Activated B cell treated with CpG ODN at 0.5 μM for 24 hours (primary cell): ENCODE results near the gene FAM187B. TPM values are rescaled to one million over a fixed set of nuclear protein-coding genes. Genes with fewer than 3 reads are reported as not detected.

Source experiments
- ATAC-seq: fragments of 200-7000 bp; cut with Tn5 transposase; one replicate; pipeline ENCODE4 v1.10.0; 2021; ENCODE audit warnings: low read depth, mild to moderate bottlenecking, moderate library complexity
- CTCF ChIA-PET: fragments of 350-600 bp; sonication (Branson Sonifier 250); formaldehyde crosslinking; loops from one replicate; lab custom pipeline; 2021; ENCODE audit warnings: antibody characterized with exemption; lab: Charles Lee
- POLR2A ChIA-PET: fragments of 350-600 bp; sonication (Branson Sonifier 250); formaldehyde crosslinking; loops from one replicate; lab custom pipeline; 2021; ENCODE audit warnings: antibody characterized with exemption; lab: Charles Lee
- DNase-seq: peaks from one replicate; pipeline ENCODE4 v3.0.0; 2022
- H3K27ac Mint-ChIP-seq: one replicate; pipeline ENCODE4 v1.8.0; 2020; ENCODE audit warnings: mixed read lengths
- H3K27me3 Mint-ChIP-seq: one replicate; pipeline ENCODE4 v1.8.0; 2021; ENCODE audit warnings: mixed read lengths
- H3K36me3 Mint-ChIP-seq: one replicate; pipeline ENCODE4 v1.8.0; 2021; ENCODE audit warnings: low read depth, mixed read lengths
- H3K4me1 Mint-ChIP-seq: one replicate; pipeline ENCODE4 v1.8.0; 2021; ENCODE audit warnings: mixed read lengths
- H3K4me3 Mint-ChIP-seq: one replicate; pipeline ENCODE4 v1.8.0; 2020; ENCODE audit warnings: mild to moderate bottlenecking, mixed read lengths
- H3K9me3 Mint-ChIP-seq: one replicate; pipeline ENCODE4 v1.8.0; 2020; ENCODE audit warnings: mixed read lengths
- intact Hi-C: fragments of 100-400 bp; cut with micrococcal nuclease; formaldehyde crosslinking; loops from one replicate; pipeline ENCODE4 v1.15.1; 2024
- total RNA-seq: library from RNA; stranded (reverse); gene quantifications from 2 replicates; pipeline ENCODE4 v1.2.3, GENCODE V29; 2022
- TF ChIP-seq, protein P1 (sequence below): fragments of 200-600 bp; IDR thresholded peaks from one replicate; pipeline ENCODE4 v1.8.0; 2022; ENCODE audit warnings: antibody characterized with exemption, mild to moderate bottlenecking

Gene FAM187B
- total RNA-seq, 1 donor from 2014 or later: not detected

DNA sequence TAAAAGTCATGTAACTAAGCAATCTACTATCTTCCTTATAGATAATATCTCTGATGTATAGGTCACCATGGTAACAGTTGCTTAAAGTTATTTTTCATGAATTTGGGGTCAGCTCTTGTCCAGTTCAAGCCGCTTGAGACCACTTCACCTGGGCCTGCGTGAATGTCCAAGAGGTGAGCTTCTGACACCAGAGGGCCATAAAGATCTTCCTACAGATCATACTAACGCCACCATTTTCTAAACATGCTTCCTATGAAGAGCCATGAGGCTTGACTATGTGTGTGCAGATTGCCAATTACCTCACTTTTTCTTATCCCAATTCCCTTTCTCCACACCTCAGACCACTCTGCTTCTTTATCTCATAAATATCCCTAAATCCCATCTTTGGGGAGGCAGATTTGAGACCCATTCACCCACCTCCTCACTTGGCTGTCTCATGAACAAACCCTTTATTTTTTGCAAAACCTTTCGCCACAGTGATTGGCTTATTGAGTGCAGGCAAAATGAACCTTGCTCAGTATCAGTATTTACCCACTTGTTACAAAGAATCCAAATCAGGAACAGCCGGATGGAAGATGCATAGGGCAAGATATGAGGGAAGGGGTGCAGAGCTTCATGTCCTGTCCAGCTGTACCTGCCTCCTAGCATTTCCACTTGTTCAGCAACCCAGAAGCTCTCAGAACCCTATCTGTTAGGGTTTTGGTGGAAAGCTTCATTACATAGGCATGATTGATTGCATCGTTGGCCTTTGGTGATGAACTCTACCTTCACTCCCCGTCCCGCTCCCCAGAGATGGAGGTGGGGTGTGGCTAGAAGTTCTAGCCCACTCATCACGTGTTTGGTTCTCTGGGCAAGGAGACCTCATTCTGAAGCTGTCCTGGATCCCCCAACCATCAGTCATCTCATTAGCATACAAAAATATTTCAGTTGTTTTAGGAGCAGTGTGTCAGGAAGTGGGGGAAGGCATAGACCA lies 34.2 kb downstream of the FAM187B start:
- TF ChIP-seq, protein P1, sequence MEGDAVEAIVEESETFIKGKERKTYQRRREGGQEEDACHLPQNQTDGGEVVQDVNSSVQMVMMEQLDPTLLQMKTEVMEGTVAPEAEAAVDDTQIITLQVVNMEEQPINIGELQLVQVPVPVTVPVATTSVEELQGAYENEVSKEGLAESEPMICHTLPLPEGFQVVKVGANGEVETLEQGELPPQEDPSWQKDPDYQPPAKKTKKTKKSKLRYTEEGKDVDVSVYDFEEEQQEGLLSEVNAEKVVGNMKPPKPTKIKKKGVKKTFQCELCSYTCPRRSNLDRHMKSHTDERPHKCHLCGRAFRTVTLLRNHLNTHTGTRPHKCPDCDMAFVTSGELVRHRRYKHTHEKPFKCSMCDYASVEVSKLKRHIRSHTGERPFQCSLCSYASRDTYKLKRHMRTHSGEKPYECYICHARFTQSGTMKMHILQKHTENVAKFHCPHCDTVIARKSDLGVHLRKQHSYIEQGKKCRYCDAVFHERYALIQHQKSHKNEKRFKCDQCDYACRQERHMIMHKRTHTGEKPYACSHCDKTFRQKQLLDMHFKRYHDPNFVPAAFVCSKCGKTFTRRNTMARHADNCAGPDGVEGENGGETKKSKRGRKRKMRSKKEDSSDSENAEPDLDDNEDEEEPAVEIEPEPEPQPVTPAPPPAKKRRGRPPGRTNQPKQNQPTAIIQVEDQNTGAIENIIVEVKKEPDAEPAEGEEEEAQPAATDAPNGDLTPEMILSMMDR: no peak
- CTCF ChIA-PET: interaction anchor here (0.8 to 1.5 kb wide), 4 partner anchors 21 to 139 kb away, joined by 3 to 5 read pairs (median 3); partner anchors contain the start of gene FXYD5
- peaks cover 8% of the 10 kb centered on the region for H3K4me1 Mint-ChIP-seq
- POLR2A ChIA-PET: interaction anchor here (0.6 to 1.1 kb wide), 3 partner anchors 11 to 70 kb away, joined by 4 to 13 read pairs (median 8); no protein-coding TSS in a partner anchor
- DNase-seq (no peak), ATAC-seq (no peak)
- H3K4me3 Mint-ChIP-seq: no peak overlapping the region
- no peaks in the 10 kb centered on the region for H3K9me3 Mint-ChIP-seq
- no peaks in the 10 kb centered on the region for H3K36me3 Mint-ChIP-seq
- H3K27me3 Mint-ChIP-seq: peaks cover 1% of the 10 kb centered on the region
- H3K27ac Mint-ChIP-seq: no peak overlapping the region
- intact Hi-C loops: no loop called here

DNA sequence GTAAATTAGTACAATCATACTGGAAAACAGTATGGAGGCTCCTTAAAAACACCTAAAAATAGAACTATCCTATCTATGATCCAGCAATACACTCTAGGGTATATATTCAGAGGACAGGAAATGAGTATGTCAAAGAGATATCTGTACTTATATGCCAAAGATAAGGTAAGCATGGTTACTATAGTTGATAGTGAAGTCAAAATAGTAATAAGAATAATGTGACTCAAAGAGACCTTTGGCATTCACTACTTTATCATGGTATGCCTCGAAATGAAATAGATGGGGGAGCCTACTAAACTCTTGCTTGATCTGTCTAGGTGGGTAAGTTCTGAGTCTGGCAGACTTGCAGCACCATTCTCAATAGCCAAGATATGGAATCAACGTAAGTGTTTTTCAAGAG lies 43.7 kb downstream of the FAM187B start:
- Mint-ChIP-seq H3K4me3 (no peak overlapping the region), H3K4me1 (no peaks in the 10 kb centered on the region), H3K9me3 (peaks cover 7% of the 10 kb centered on the region), H3K27me3 (no peaks in the 10 kb centered on the region), H3K36me3 (no peaks in the 10 kb centered on the region), H3K27ac (no peak overlapping the region)
- TF ChIP-seq, protein P1: no peak
- CTCF ChIA-PET: no interaction called here
- POLR2A ChIA-PET: no interaction called here
- DNase-seq: no peak
- intact Hi-C loops: no loop called here
- ATAC-seq: no peak

DNA sequence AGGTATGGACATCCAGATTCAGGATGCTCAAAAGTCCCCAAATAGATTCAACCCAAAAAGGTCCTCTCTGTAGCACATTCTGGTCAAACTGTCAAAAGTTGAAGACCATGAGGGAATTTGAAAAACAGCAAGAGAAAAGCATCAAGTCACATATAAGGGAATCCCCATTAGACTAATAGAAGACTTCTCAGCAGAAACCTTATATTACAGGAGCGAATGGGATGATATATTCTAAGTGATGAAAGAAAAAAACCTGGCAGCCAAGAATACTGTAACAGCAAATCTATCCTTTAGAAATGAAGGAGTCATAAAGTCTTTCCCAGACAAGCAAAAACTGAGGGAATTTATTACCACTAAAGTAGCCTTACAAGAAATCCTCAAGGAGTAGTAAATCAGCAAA lies 44.3 kb downstream of the FAM187B start:
- Mint-ChIP-seq H3K4me3 (no peak overlapping the region), H3K27me3 (no peaks in the 10 kb centered on the region), H3K9me3 (peaks cover 7% of the 10 kb centered on the region), H3K4me1 (no peaks in the 10 kb centered on the region), H3K27ac (no peak overlapping the region), H3K36me3 (no peaks in the 10 kb centered on the region)
- no peak for ATAC-seq
- intact Hi-C loops: no loop called here
- POLR2A ChIA-PET: no interaction called here
- TF ChIP-seq, protein P1: no peak
- DNase-seq: no peak
- CTCF ChIA-PET: no interaction called here

DNA sequence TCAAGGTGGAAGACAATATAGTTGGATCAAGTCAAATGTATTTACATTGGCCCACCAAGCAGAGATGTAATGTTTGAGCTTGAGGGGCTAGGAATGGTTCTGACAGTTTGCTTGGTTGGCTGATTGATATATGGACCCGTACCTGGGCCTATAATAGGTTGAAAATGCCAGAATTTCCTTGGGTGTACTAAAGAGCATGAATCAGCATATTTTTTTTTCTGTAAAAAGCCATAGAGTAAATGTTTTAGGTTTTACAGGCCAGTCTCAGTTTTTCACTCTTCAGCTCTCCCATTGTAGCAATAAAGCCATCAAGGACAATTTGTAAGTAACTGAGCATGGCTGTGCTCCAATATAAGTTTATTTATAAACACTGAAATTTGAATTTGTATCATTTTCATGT lies 47.2 kb downstream of the FAM187B start:
- TF ChIP-seq, protein P1: no peak
- Mint-ChIP-seq H3K36me3 (no peaks in the 10 kb centered on the region), H3K27ac (no peak overlapping the region), H3K4me3 (no peak overlapping the region), H3K9me3 (peaks cover 9% of the 10 kb centered on the region), H3K4me1 (peaks cover 3% of the 10 kb centered on the region), H3K27me3 (no peaks in the 10 kb centered on the region)
- ChIA-PET POLR2A (no interaction called here), CTCF (no interaction called here)
- intact Hi-C loops: no loop called here
- DNase-seq (no peak), ATAC-seq (no peak)

DNA sequence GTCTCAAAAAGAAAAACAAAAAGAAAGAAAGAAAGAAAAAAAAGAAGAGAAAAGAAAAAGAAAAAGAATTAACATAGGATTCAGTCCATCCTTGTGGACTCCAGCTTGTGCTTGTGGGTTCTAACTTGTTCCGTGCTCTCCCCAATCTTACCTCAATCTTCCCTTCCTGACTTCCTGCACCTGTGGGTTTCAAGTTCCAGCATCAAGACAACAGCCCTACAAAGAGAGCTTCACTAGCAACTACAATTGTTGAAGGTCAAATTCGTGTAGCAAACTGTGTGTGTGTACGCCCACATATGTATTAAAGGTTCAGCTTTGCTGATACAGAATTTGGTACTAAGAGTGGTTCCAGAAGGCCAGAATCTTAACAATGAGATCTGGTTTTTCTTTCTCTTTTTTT lies 48.7 kb downstream of the FAM187B start:
- H3K4me1 Mint-ChIP-seq: peaks cover 3% of the 10 kb centered on the region
- no peak overlapping the region for H3K4me3 Mint-ChIP-seq
- ATAC-seq (no peak), DNase-seq (no peak)
- H3K9me3 Mint-ChIP-seq: peaks cover 9% of the 10 kb centered on the region
- intact Hi-C loops: no loop called here
- POLR2A ChIA-PET: interaction anchor here (0.8 kb wide), 1 partner anchor 25 kb away, joined by 3 read pairs; the partner anchor contains the start of gene FXYD5
- H3K27ac Mint-ChIP-seq: no peak overlapping the region
- CTCF ChIA-PET: interaction anchor here (0.6 to 1.2 kb wide), 2 partner anchors 26 to 38 kb away, joined by 3 read pairs; partner anchors contain the start of gene FXYD5
- H3K27me3 Mint-ChIP-seq: no peaks in the 10 kb centered on the region
- no peaks in the 10 kb centered on the region for H3K36me3 Mint-ChIP-seq
- TF ChIP-seq, protein P1: no peak
